Anterior cingulate cortex (tissue), 58 donors: ENCODE data around the gene NSG2.
"Not testable (repeated sequence)": the region's sequence is repeated elsewhere in the genome, so short reads cannot be mapped to it uniquely, and the experiment has no call there.

ENCODE experiments used
- DNase-seq, 58 donors: peaks; one replicate each; lab custom pipeline; 2025; lab: John Stamatoyannopoulos, UW

The NSG2 gene

DNA sequence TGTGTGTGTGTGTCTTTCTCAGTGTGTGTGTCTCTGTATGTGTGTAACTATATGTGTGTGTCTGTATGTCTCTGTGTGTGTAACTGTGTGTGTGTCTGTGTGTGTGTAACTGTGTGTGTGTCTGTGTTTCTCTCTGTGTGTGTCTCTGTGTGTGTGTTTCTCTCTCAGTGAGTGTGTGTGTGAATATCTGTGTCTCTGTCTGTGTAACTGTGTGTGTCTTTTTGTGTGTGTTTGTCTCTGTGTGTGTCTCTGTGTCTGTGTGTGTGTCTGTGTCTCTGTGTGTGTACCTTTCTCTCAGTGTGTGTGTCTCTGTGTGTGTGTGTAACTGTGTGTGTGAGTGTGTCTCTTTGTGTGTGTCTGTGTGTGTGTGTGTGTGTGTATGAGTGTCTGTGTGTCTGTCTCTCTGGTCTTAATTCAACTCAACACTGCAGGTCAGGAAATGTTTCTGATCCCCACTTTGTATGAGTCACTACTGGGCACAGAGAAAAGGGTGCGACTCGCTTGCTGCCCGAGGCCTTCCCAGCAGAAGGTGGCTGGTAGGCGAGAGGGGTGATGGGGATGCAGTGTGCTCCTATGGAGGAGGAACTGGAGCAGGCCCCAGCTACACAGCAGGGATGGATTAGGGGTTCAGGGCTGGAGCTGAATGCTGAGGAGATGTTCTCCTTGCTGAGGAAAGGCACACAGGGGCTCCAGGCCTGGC lies 52.1 kb downstream of the NSG2 start:
- peak in 1 of 58 donors; percentile 16 for DNase-seq

GRCh38 chr5:174098694-174099093 lies 53.2 kb downstream of the NSG2 start:
- no peak for DNase-seq

- no peak for DNase-seq
These were observed 55.0 kb downstream of the NSG2 start for GRCh38 chr5:174100490-174100889.

- DNase-seq, result peak in 1 of 58 donors; percentile 7
These were observed 55.8 kb downstream of the NSG2 start for GRCh38 chr5:174101195-174101730.

DNA sequence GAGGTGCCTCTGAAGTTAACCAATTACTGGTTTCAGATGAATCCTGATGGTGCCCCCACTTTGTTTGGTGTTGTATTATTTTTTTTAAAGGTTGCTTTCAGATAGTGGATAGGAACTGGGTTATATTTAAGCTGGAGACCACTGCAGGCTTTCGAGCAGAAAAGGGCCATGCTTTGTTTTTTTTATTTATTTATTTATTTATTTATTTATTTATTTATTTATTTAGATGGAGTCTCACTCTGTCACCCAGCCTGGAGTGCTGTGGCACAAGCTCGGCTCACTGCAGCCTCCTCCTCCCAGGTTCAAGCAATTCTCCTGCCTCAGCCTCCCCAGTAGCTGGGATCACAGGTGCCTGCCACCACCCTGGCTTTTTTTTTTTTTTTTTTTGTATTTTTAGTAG lies 57.1 kb downstream of the NSG2 start:
- not testable (repeated sequence) for DNase-seq

- no peak for DNase-seq
These were observed 61.6 kb downstream of the NSG2 start for GRCh38 chr5:174106997-174107655.

DNA sequence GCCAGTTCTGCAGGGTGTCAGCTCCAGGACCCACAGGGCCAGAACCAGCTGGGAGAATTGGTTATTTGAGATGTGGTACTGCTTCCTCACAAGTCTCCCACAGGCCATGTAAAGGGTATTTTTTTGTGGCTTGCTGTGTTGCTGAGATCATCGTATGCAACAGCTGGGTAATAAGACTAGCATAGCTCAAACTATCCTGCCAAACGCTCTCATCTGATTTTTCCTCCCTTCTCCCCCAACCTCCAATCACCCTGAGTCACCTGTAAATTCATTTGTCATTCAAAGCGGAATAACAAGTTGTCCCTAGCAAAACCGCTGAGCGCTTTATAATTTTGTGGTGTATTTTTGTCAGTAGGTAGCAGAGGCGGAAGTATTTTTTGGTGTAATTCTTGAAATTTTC lies 63.2 kb downstream of the NSG2 start:
- DNase-seq, result no peak

- DNase-seq, result no peak
These were observed 64.3 kb downstream of the NSG2 start for GRCh38 chr5:174109698-174110260.

DNA sequence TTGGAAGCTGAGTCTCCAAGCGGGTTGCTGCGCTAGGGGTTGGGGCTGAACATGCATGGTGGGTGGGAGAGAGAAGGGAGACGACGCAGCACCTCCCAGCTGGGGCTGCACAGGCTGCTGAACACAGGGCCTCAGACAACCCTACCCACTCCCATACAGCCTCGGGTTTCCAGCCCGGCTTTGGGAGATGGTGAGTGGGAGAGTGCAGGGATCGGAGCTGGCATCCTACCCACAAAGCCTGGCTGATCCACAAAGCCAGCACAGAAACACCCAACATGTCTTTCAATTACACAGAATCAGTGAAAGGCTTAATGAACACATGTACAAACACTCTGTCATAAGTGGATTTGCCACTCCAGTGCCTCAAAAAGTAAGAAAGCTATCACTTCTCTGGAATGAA lies 64.8 kb downstream of the NSG2 start:
- DNase-seq, result peak in 24 of 58 donors; percentile 2 to 57 (median 29)

DNA sequence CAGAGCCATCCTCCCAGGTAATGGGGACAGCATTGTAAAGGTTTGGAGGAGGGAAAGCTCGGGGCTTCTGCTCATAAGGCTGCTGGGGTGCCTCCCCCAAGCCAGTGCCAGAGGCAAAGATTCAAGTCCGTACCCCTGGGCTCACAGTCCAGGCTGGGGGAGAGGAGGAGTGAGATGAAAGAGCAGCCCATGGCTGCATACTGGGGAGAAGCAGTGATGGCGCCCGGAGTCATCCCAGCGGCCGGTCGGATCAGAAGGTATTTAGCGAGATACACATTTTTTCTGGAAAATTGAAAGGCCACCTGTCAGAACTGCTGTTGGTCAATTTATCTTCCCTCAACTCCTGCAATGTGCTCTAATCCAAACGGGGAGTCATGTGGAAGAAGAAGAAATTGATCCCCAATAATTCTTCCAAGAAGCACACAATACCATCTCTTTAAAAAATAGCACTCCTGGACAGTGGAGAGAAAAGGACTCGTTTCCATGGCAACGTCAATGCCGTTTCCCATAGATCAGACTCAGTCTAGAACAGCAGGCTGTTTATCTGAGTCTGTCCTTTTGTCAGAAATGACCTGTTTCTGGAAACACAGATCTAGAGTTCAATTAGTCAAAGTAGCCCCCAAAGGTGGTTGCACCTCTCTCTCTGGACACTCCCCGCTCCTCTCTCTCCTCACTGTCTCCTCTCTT lies 65.9 kb downstream of the NSG2 start:
- no peak for DNase-seq

DNA sequence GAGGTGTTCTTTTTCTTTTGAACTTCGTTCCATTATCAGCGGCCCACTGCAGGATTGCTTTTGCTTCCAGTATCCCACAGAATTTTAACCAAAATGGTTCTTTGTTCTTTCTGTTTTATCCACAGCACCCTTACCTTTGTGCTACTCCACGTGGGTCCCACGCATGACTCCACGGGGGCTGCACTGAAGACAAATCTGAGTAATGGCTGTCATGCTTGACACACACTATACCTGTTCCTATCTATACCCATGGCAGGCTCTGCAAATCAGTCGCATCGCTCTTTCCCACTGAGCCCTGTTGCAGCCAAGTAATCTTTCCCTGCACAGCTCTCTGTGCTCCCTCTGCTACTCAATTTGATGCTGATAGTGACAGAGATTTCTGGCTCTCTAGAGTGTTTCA lies 69.7 kb downstream of the NSG2 start:
- no peak for DNase-seq

DNA sequence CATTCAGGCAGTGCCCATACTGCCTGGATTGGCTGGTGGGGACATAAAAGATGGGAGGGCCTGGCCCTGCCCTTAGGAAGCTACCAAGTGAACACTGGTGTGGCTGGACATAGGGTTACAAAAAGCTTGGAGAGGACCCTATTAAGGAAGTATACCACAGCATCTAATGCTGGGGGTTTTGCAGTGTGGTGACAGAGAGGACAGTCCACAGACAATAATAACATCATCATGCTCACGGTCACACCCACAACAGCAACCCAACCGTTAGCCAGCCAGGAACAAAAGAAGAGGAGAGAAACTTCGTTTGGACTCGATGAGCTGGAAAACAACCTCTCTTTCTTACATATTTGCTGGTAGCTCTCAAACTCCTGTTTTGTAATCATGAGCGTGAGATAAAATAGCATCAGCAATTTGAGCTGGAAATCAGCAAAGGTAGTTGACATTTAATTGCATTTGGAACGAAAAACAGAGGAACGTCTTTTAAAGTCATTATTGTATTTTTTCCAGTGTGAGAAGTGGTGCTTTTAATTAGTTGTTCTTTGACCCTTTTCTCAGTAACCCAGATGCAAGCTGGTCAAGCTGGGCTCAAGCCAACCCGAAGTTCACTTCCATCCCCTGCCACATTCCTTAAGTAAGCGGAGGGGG lies 73.4 kb downstream of the NSG2 start:
- no peak for DNase-seq

GRCh38 chr5:174119468-174119881 lies 74.0 kb downstream of the NSG2 start:
- peak in 48 of 58 donors; percentile 22 to 81 (median 50) for DNase-seq

- peak in 5 of 58 donors; percentile 5 to 23 (median 11) for DNase-seq
These were observed 75.0 kb downstream of the NSG2 start for GRCh38 chr5:174120401-174121005.

GRCh38 chr5:174134545-174134944 lies 89.0 kb downstream of the NSG2 start:
- DNase-seq, result no peak

DNA sequence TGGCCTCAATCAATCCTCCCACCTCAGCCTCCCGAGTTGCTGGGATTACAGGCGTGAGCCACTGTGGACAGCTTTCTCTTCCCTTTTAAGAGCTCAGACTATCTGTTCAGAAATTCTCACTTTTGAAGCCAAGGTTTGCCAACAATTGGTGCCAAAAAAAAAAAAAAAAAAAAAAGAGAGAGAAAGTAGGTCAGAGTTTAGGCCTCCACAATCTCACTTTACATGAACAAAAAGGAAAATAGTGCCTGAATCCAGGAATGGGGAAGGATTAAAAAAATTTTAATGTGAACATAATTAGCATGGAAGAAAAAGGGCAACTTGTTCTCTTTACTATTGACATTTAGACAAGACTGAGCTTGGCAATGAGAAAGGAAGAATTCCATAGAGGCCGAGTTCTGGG lies 94.1 kb downstream of the NSG2 start:
- peak in 1 of 58 donors; percentile 57 for DNase-seq

DNA sequence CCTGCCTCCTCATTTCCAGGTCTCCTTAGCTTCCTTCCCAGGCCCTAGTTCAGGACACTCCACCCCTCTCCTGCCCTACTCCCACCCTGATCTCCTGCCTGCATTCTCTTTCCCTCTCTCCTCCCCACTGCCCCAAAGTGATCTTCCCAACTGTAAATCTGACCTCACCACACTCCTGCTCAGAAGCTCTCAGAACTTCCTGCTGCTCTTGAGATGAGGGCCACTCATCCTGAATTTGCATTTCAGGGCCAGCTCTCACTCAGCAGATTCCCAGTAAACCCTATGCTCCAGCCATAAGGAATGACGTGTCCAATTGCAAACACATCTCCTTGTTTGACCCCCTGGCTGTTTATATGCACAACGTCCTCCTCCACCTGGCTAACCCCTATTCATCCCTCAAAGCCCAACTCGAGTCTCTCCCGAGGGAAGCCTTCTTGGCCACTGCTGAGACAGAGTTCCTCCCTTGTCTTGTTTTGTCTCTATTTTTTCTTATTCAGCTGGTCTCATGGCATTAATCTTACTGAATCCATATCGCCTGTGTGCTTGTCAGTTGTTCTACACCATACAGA lies 95.0 kb downstream of the NSG2 start:
- no peak for DNase-seq

GRCh38 chr5:174141398-174141797 lies 95.9 kb downstream of the NSG2 start:
- DNase-seq, result no peak

GRCh38 chr5:174145091-174145490 lies 99.6 kb downstream of the NSG2 start:
- no peak for DNase-seq

- peak; percentile 14 to 95 (median 80) for DNase-seq
These were observed 100.3 kb downstream of the NSG2 start for GRCh38 chr5:174145821-174146220.
